Measurements from ENCODE around the gene CAMK1D.

CAMK1D gene

GRCh38 chr10:12561720-12562119, 212.4 kb downstream of the CAMK1D start:
- no peaks in the 10 kb centered on the region for H3K4me1 ChIP-seq
- no peaks in the 10 kb centered on the region for H3K36me3 ChIP-seq
- H3K4me3 ChIP-seq: no peak overlapping the region
- no peak overlapping the region for H3K27ac ChIP-seq
- no peaks in the 10 kb centered on the region for H3K27me3 ChIP-seq
- no peak for TF ChIP-seq CTCF (IDR thresholded peaks at IDR 0.05)
- intact Hi-C loops (cut with DNase I; ENCODE audit: low total_unique reads): no loop called here
- DNase-seq: no peak
- H3K9me3 ChIP-seq: no peaks in the 10 kb centered on the region

- TF ChIP-seq CTCF (IDR thresholded peaks at IDR 0.05): no peak
- Histone ChIP-seq H3K27me3 (no peaks in the 10 kb centered on the region), H3K27ac (no peak overlapping the region), H3K9me3 (no peaks in the 10 kb centered on the region), H3K4me3 (no peak overlapping the region), H3K36me3 (no peaks in the 10 kb centered on the region), H3K4me1 (no peaks in the 10 kb centered on the region)
- no peak for DNase-seq
- intact Hi-C loops (cut with DNase I; ENCODE audit: low total_unique reads): no loop called here
Measured at GRCh38 chr10:12563489-12563888, 214.1 kb downstream of the CAMK1D start.

- no peak overlapping the region for H3K27ac ChIP-seq
- intact Hi-C loops (cut with DNase I; ENCODE audit: low total_unique reads): no loop called here
- TF ChIP-seq CTCF (IDR thresholded peaks at IDR 0.05): no peak
- H3K9me3 ChIP-seq: no peaks in the 10 kb centered on the region
- H3K27me3 ChIP-seq: no peaks in the 10 kb centered on the region
- no peaks in the 10 kb centered on the region for H3K4me1 ChIP-seq
- no peak overlapping the region for H3K4me3 ChIP-seq
- DNase-seq: no peak
- no peaks in the 10 kb centered on the region for H3K36me3 ChIP-seq
Measured at GRCh38 chr10:12564173-12564572, 214.8 kb downstream of the CAMK1D start.

GRCh38 chr10:12566161-12567115, 217.1 kb downstream of the CAMK1D start:
- peak; percentile 61 to 65 for DNase-seq
- intact Hi-C loops (cut with DNase I; ENCODE audit: low total_unique reads): no loop called here
- H3K4me3 ChIP-seq: no peak overlapping the region

GRCh38 chr10:12568391-12569009, 219.2 kb downstream of the CAMK1D start:
- Histone ChIP-seq H3K27me3 (no peaks in the 10 kb centered on the region), H3K27ac (no peak overlapping the region), H3K36me3 (no peaks in the 10 kb centered on the region), H3K4me3 (no peak overlapping the region), H3K4me1 (no peaks in the 10 kb centered on the region), H3K9me3 (no peaks in the 10 kb centered on the region)
- peak in 1 of 2 donors; percentile 4 for DNase-seq
- intact Hi-C loops (cut with DNase I; ENCODE audit: low total_unique reads): no loop called here
- TF ChIP-seq CTCF (IDR thresholded peaks at IDR 0.05): no peak

More at GRCh38 chr10:12566161-12567115, 217.1 kb downstream of the CAMK1D start:
- H3K4me1 ChIP-seq: no peaks in the 10 kb centered on the region
- TF ChIP-seq CTCF (IDR thresholded peaks at IDR 0.05): no peak
- H3K27ac ChIP-seq: no peak overlapping the region
- no peaks in the 10 kb centered on the region for H3K9me3 ChIP-seq
- no peaks in the 10 kb centered on the region for H3K36me3 ChIP-seq
- no peaks in the 10 kb centered on the region for H3K27me3 ChIP-seq
